T-cell (primary cell): Measurements from ENCODE around the gene IGSF5. TPM values are rescaled to one million over a fixed set of nuclear protein-coding genes. Genes with fewer than 3 reads are reported as not detected.
"Not testable (repeated sequence)": the region's sequence is repeated elsewhere in the genome, so short reads cannot be mapped to it uniquely, and the experiment has no call there.

ENCODE experiments used
- ATAC-seq, 4 experiments: fragments of 200-7000 bp in 3 of 4; fragments of 150-1000 bp in 1 of 4; cut with Tn5 transposase; replicated peaks in 1 of 4; 1 replicate in 3 of 4; 2 replicates in 1 of 4; pipeline ENCODE4 v1.10.0; 2021; ENCODE audit warnings: moderate library complexity in 3 of 4, mild to moderate bottlenecking in 2 of 4, moderate number of reproducible peaks in 1 of 4
- CTCF ChIA-PET, 2 donors: fragments of 300-600 bp; sonication (Branson Sonifier 250); formaldehyde crosslinking; loops; one replicate each; lab custom pipeline; 2022; ENCODE audit warnings: antibody characterized with exemption in 2 of 2; lab: Charles Lee
- POLR2A ChIA-PET, 2 donors: fragments of 300-600 bp; sonication (Branson Sonifier 250); formaldehyde crosslinking; loops; one replicate each; lab custom pipeline; 2022; ENCODE audit warnings: antibody characterized with exemption in 2 of 2; lab: Charles Lee
- DNase-seq, 35 experiments: peaks; one replicate each; pipeline versions ENCODE4 v3.0.0 to v3.0.0-alpha.2; 2013 to 2023
- H3K27ac ChIP-seq: one replicate; pipeline ENCODE4 v1.5.1; 2013; ENCODE audit warnings: low read length
- H3K27me3 ChIP-seq, 2 experiments: replicated peaks in 1 of 2; 1 replicate in 1 of 2; 2 replicates in 1 of 2; pipeline versions ENCODE4 v1.6.1 to v1.7.0; 2013; ENCODE audit warnings: low read length in 1 of 2, mixed read lengths in 1 of 2; ENCODE audit not compliant: control insufficient read depth in 2 of 2, insufficient read depth in 2 of 2; ENCODE audit errors: extremely low read depth in 1 of 2
- H3K36me3 ChIP-seq, 2 donors: 1 replicate in 1 of 2; 2 replicates in 1 of 2; pipeline versions ENCODE4 v1.6.1 to v1.7.0; 2013; ENCODE audit warnings: low read length in 1 of 2; ENCODE audit not compliant: control insufficient read depth in 2 of 2, insufficient read depth in 1 of 2; ENCODE audit errors: extremely low read depth in 1 of 2
- H3K4me1 ChIP-seq, 2 experiments: 1 replicate in 1 of 2; 2 replicates in 1 of 2; pipeline versions ENCODE4 v1.6.1 to v1.7.0; 2013; ENCODE audit warnings: low read length in 2 of 2, mixed read lengths in 1 of 2; ENCODE audit not compliant: insufficient read depth in 2 of 2, control insufficient read depth in 1 of 2; ENCODE audit errors: extremely low read depth in 1 of 2
- H3K4me3 ChIP-seq, 2 donors: 1 replicate in 1 of 2; 2 replicates in 1 of 2; pipeline versions ENCODE4 v1.5.1 to v1.7.0; 2013; ENCODE audit warnings: mild to moderate bottlenecking in 2 of 2, low read length in 1 of 2, moderate library complexity in 1 of 2; ENCODE audit not compliant: control insufficient read depth in 1 of 2; ENCODE audit errors: extremely low read depth in 1 of 2
- H3K9me3 ChIP-seq: 2 replicates; pipeline ENCODE4 v1.7.0; 2013
- H3K27ac Mint-ChIP-seq, 2 donors: one replicate each; pipeline ENCODE4 v1.8.0; 2020 to 2021; ENCODE audit warnings: mild to moderate bottlenecking in 2 of 2, mixed read lengths in 2 of 2
- H3K27me3 Mint-ChIP-seq, 2 donors: one replicate each; pipeline ENCODE4 v1.8.0; 2021 to 2022; ENCODE audit warnings: mixed read lengths in 2 of 2
- H3K36me3 Mint-ChIP-seq: one replicate; pipeline ENCODE4 v1.8.0; 2021; ENCODE audit warnings: mixed read lengths
- H3K4me1 Mint-ChIP-seq, 3 donors: one replicate each; pipeline ENCODE4 v1.8.0; 2020 to 2022; ENCODE audit warnings: mixed read lengths in 3 of 3, mild to moderate bottlenecking in 1 of 3
- H3K4me3 Mint-ChIP-seq, 3 donors: one replicate each; pipeline ENCODE4 v1.8.0; 2020 to 2022; ENCODE audit warnings: mild to moderate bottlenecking in 3 of 3, mixed read lengths in 3 of 3, moderate library complexity in 3 of 3
- H3K9me3 Mint-ChIP-seq, 3 donors: one replicate each; pipeline ENCODE4 v1.8.0; 2020 to 2022; ENCODE audit warnings: mixed read lengths in 3 of 3
- WGBS: methylation state at CpG from one replicate; pipeline ENCODE4 v1.1.5; 2013; ENCODE audit warnings: missing lambda C conversion rate; ENCODE audit not compliant: insufficient coverage; 5-methylcytosine and 5-hydroxymethylcytosine counted together
- total RNA-seq, 35 experiments: library from RNA in 6 of 35; stranded (reverse) in 6 of 35; fragments of 120-200 nt in 1 of 35; gene quantifications; one replicate each; pipeline versions ENCODE4 v1.2.1 to v1.2.4 and lab custom pipeline; 2013 to 2026

Gene IGSF5
- total RNA-seq (not detected), total RNA-seq (lab: John Stamatoyannopoulos, UW) (0 reads per million in 29 experiments)
- total RNA-seq (2013), result not detected

DNA sequence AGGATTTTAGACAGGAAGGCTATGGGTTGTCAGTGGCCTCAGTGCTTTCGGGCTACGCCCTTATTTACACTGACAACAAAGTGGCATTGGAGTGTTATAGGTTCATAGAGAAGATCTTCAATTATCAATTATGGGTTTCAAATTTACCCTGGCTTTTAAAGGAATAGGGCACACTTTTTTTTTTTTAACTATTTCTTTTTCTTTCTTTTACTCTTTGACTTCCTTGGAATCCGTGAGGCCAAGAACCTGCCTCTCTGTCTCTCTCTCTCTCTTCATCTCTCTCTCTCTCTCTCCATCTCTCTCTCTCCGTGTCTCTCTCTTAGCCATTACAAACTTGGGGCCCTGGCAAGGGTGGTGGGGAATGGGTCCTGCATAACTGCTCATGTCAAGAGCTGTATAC is at the start of gene IGSF5:
Gene IGSF5 (plus strand): TSS at position 301 of the 400 bp plus-strand sequence. CDS start 327 bp downstream, outside the sequence.
- H3K9me3 Mint-ChIP-seq, DNase-seq, H3K4me1 ChIP-seq, H3K4me3 ChIP-seq, H3K36me3 ChIP-seq, ATAC-seq, H3K27me3 Mint-ChIP-seq, H3K4me1 Mint-ChIP-seq, CTCF ChIA-PET, H3K9me3 ChIP-seq, H3K27me3 ChIP-seq, H3K27ac Mint-ChIP-seq, POLR2A ChIA-PET, H3K4me3 Mint-ChIP-seq, H3K27ac ChIP-seq, H3K36me3 Mint-ChIP-seq: not testable (repeated sequence)
- WGBS, result no CpG with 5 or more reads among the region's 4 CpGs

DNA sequence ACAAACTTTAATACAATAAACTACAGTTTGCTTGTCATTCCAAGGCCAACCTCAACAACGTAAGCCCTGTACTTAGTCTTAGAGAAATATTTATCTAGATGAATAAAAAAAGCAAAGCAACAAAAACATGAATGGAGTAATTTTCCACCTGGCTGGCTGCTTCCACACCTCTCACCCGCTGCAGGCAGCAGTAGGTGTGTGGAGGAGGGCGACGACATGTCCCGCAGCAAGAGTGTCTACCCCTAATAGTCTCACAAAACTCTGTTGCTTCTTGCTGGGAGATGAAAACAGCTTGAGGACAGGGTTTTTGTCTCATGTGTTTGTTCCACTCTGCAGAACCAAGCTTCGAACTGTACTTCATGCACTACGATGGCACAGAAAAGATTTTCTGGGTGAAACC is 48.8 kb upstream of the IGSF5 start:
- Histone ChIP-seq H3K36me3 (no peaks in the 10 kb centered on the region), H3K27me3 (peaks cover 0 to 5% of the 10 kb centered on the region in 2 experiments), H3K27ac (no peak overlapping the region), H3K4me3 (no peak overlapping the region), H3K9me3 (no peaks in the 10 kb centered on the region), H3K4me1 (no peaks in the 10 kb centered on the region)
- H3K36me3 Mint-ChIP-seq, result no peaks in the 10 kb centered on the region
- H3K4me3 Mint-ChIP-seq, result no peak overlapping the region
- CTCF ChIA-PET, result no interaction called here
- peaks cover 0 to 3% (median 0%) of the 10 kb centered on the region in 3 donors for H3K9me3 Mint-ChIP-seq
- no CpG with 5 or more reads among the region's 7 CpGs for WGBS
- no peaks in the 10 kb centered on the region for H3K4me1 Mint-ChIP-seq
- DNase-seq, result no peak
- peaks cover 0 to 12% of the 10 kb centered on the region in 2 donors for H3K27me3 Mint-ChIP-seq
- no peak for ATAC-seq
- POLR2A ChIA-PET, result interaction anchor here in 1 of 2 donors (0.6 kb wide), 2 partner anchors 80 to 1926 kb away, joined by 3 read pairs; no protein-coding TSS in a partner anchor
- H3K27ac Mint-ChIP-seq, result no peak overlapping the region

DNA sequence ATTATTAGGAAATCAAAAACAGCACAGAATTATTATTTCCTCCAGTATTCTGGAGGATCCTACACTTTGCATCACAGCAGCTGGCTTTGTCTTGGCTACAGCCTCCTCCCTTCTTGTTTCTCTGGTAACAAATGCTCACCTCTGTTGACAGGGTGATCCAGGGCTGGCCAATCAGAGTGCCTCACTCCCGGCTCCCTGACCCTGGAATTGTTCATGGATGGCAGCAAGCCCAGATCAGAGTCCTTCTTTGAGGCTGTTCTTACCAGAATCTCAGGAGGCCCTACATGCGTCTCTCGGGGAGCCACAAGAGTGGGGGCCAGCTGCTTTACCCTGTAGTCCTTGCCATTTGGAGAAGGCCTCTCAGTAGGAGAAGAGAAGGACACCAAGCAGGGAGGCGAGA is 48.4 kb upstream of the IGSF5 start:
- Mint-ChIP-seq H3K4me3 (no peak overlapping the region), H3K4me1 (no peaks in the 10 kb centered on the region), H3K27me3 (peaks cover 0 to 12% of the 10 kb centered on the region in 2 donors), H3K27ac (no peak overlapping the region), H3K9me3 (peaks cover 0 to 3% (median 0%) of the 10 kb centered on the region in 3 donors), H3K36me3 (no peaks in the 10 kb centered on the region)
- ATAC-seq (no peak), DNase-seq (no peak)
- Histone ChIP-seq H3K4me3 (no peak overlapping the region), H3K4me1 (no peaks in the 10 kb centered on the region), H3K36me3 (no peaks in the 10 kb centered on the region), H3K27ac (no peak overlapping the region), H3K9me3 (no peaks in the 10 kb centered on the region), H3K27me3 (peaks cover 0 to 5% of the 10 kb centered on the region in 2 experiments)
- CTCF ChIA-PET, result no interaction called here
- 70% methylated on average over 4 of the region's 4 CpGs for WGBS
- POLR2A ChIA-PET, result no interaction called here

DNA sequence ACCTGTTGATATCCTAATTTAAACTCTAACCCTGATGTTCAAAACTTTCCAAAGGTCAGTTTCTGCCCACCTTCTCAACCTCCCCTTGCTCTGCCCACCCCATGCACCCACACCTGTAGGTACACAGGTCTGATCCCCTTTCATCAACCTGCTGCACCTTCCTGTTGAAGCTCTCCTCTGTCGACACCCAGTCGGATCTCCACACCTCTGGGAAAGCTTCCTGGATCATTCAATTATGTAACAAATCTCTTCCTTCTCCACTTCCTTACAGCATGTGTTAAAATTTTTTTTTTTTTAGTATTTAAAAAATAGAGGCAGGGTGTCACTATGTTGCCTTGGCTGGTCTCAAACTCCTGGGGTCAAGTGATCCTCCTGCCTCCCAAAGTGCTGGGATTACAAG is 44.7 kb upstream of the IGSF5 start:
- Mint-ChIP-seq H3K36me3 (no peaks in the 10 kb centered on the region), H3K4me1 (no peaks in the 10 kb centered on the region), H3K9me3 (peaks cover 0 to 9% (median 7%) of the 10 kb centered on the region in 3 donors), H3K27ac (no peak overlapping the region), H3K4me3 (no peak overlapping the region), H3K27me3 (peaks cover 0 to 4% of the 10 kb centered on the region in 2 donors)
- Histone ChIP-seq H3K27ac (no peak overlapping the region), H3K4me1 (no peaks in the 10 kb centered on the region), H3K27me3 (peaks cover 0 to 9% of the 10 kb centered on the region in 2 experiments), H3K36me3 (no peaks in the 10 kb centered on the region), H3K9me3 (no peaks in the 10 kb centered on the region), H3K4me3 (no peak overlapping the region)
- CTCF ChIA-PET, result no interaction called here
- ATAC-seq (no peak), DNase-seq (no peak)
- WGBS, result no CpG with 5 or more reads among the region's 2 CpGs
- POLR2A ChIA-PET, result no interaction called here

DNA sequence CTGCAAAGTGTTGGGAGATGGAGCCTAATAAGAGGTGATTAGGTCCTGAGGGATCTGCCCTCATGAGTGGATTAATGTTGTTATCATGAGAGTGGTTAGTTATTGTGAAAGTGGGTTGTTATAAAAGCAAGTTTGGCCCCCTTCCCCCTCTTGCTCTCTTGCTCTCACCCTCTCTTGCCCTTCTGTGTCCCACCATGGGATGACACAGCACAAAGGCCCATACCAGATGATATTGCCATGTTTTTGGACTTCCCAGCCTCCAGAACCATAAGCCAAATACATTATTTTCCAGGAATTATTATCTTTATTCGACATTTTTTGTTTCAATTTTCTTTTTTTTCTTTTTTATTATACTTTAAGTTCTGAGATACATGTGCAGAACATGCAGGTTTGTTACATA is 41.4 kb upstream of the IGSF5 start:
- Histone ChIP-seq H3K27me3 (peaks cover 0 to 4% of the 10 kb centered on the region in 2 experiments), H3K9me3 (no peaks in the 10 kb centered on the region), H3K27ac (no peak overlapping the region), H3K4me3 (no peak overlapping the region), H3K36me3 (no peaks in the 10 kb centered on the region), H3K4me1 (no peaks in the 10 kb centered on the region)
- no peak for DNase-seq
- POLR2A ChIA-PET, result no interaction called here
- peaks cover 0 to 13% (median 7%) of the 10 kb centered on the region in 3 donors for H3K9me3 Mint-ChIP-seq
- H3K4me1 Mint-ChIP-seq, result no peaks in the 10 kb centered on the region
- H3K4me3 Mint-ChIP-seq, result no peak overlapping the region
- ATAC-seq, result no peak
- no peaks in the 10 kb centered on the region for H3K36me3 Mint-ChIP-seq
- WGBS, result no CpG with 5 or more reads among the region's 1 CpG
- H3K27ac Mint-ChIP-seq, result no peak overlapping the region
- CTCF ChIA-PET, result no interaction called here
- H3K27me3 Mint-ChIP-seq, result peaks cover 0 to 5% of the 10 kb centered on the region in 2 donors

DNA sequence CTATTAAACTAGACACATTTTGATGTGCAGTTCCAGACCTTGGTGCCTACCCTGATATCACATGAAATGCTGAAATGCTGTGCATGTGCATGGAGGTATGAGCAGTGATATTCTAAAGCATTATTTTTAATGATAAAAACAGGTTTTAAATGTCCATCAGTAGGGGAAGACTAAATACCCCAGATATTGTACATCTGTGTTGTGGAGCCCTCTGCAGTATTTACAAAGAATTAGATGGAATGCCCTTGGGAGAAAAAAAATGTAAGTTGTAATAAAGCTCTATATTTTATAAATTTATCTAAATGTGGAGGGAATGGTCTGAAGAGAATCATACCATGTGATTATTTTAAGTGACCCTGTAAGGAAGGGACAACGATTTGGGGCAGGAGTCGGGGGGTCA is 39.1 kb upstream of the IGSF5 start:
- no peaks in the 10 kb centered on the region for H3K36me3 Mint-ChIP-seq
- ATAC-seq, result no peak
- POLR2A ChIA-PET, result no interaction called here
- Histone ChIP-seq H3K36me3 (no peaks in the 10 kb centered on the region), H3K9me3 (no peaks in the 10 kb centered on the region), H3K27me3 (peaks cover 0 to 4% of the 10 kb centered on the region in 2 experiments), H3K4me1 (no peaks in the 10 kb centered on the region), H3K27ac (no peak overlapping the region), H3K4me3 (no peak overlapping the region)
- H3K9me3 Mint-ChIP-seq, result peaks cover 0 to 13% (median 7%) of the 10 kb centered on the region in 3 donors
- no peak overlapping the region for H3K27ac Mint-ChIP-seq
- CTCF ChIA-PET, result no interaction called here
- no peaks in the 10 kb centered on the region for H3K4me1 Mint-ChIP-seq
- no peak for DNase-seq
- H3K4me3 Mint-ChIP-seq, result no peak overlapping the region
- WGBS, result 52% methylated on average over 2 of the region's 2 CpGs
- peaks cover 0 to 5% of the 10 kb centered on the region in 2 donors for H3K27me3 Mint-ChIP-seq
